ENCODE results near the gene CDC42SE2.
"Not testable (repeated sequence)": the region's sequence is repeated elsewhere in the genome, so short reads cannot be mapped to it uniquely, and the experiment has no call there.

The CDC42SE2 gene

GRCh38 chr5:131299465-131299864 is 35.6 kb downstream of the CDC42SE2 start:
- Histone ChIP-seq H3K27ac (ENCODE audit: low read length) (no peak overlapping the region), H3K36me3 (ENCODE audit: control insufficient read depth in 1 of 2, insufficient read depth in 2 of 2, low read length in 2 of 2) (no peaks in the 10 kb centered on the region), H3K4me1 (ENCODE audit: control insufficient read depth in 1 of 2, insufficient read depth in 2 of 2, low read length in 2 of 2) (no peaks in the 10 kb centered on the region), H3K4me3 (ENCODE audit: low read depth in 1 of 2, low read length in 2 of 2) (no peak overlapping the region), H3K27me3 (ENCODE audit: low read depth, low read length) (no peaks in the 10 kb centered on the region), H3K9me3 (ENCODE audit: control insufficient read depth in 1 of 2, low read length in 2 of 2) (no peaks in the 10 kb centered on the region)

GRCh38 chr5:131302506-131302905 is 38.7 kb downstream of the CDC42SE2 start:
- Histone ChIP-seq H3K9me3 (ENCODE audit: control insufficient read depth in 1 of 2, low read length in 2 of 2) (no peaks in the 10 kb centered on the region), H3K4me3 (ENCODE audit: low read depth in 1 of 2, low read length in 2 of 2) (no peak overlapping the region), H3K27ac (ENCODE audit: low read length) (no peak overlapping the region), H3K36me3 (ENCODE audit: control insufficient read depth in 1 of 2, insufficient read depth in 2 of 2, low read length in 2 of 2) (no peaks in the 10 kb centered on the region), H3K4me1 (ENCODE audit: control insufficient read depth in 1 of 2, insufficient read depth in 2 of 2, low read length in 2 of 2) (no peaks in the 10 kb centered on the region), H3K27me3 (ENCODE audit: low read depth, low read length) (no peaks in the 10 kb centered on the region)

GRCh38 chr5:131303537-131303936 is 39.7 kb downstream of the CDC42SE2 start:
- no peak overlapping the region for H3K4me3 ChIP-seq (ENCODE audit: low read depth in 1 of 2, low read length in 2 of 2)
- H3K4me1 ChIP-seq (ENCODE audit: control insufficient read depth in 1 of 2, insufficient read depth in 2 of 2, low read length in 2 of 2) = no peaks in the 10 kb centered on the region

GRCh38 chr5:131304414-131304813 is 40.6 kb downstream of the CDC42SE2 start:
- Histone ChIP-seq H3K27ac (ENCODE audit: low read length) (no peak overlapping the region), H3K36me3 (ENCODE audit: control insufficient read depth in 1 of 2, insufficient read depth in 2 of 2, low read length in 2 of 2) (no peaks in the 10 kb centered on the region)

More at GRCh38 chr5:131303537-131303936, 39.7 kb downstream of the CDC42SE2 start:
- Histone ChIP-seq H3K9me3 (ENCODE audit: control insufficient read depth in 1 of 2, low read length in 2 of 2) (no peaks in the 10 kb centered on the region), H3K36me3 (ENCODE audit: control insufficient read depth in 1 of 2, insufficient read depth in 2 of 2, low read length in 2 of 2) (no peaks in the 10 kb centered on the region), H3K27ac (ENCODE audit: low read length) (no peak overlapping the region), H3K27me3 (ENCODE audit: low read depth, low read length) (no peaks in the 10 kb centered on the region)

GRCh38 chr5:131305138-131305689 is 41.4 kb downstream of the CDC42SE2 start:
- H3K27me3 ChIP-seq (ENCODE audit: low read depth, low read length) = no peaks in the 10 kb centered on the region
- H3K4me1 ChIP-seq (ENCODE audit: control insufficient read depth in 1 of 2, insufficient read depth in 2 of 2, low read length in 2 of 2) = no peaks in the 10 kb centered on the region
- no peak overlapping the region for H3K27ac ChIP-seq (ENCODE audit: low read length)
- no peak overlapping the region for H3K4me3 ChIP-seq (ENCODE audit: low read depth in 1 of 2, low read length in 2 of 2)
- no peaks in the 10 kb centered on the region for H3K36me3 ChIP-seq (ENCODE audit: control insufficient read depth in 1 of 2, insufficient read depth in 2 of 2, low read length in 2 of 2)
- H3K9me3 ChIP-seq (ENCODE audit: control insufficient read depth in 1 of 2, low read length in 2 of 2) = no peaks in the 10 kb centered on the region

More at GRCh38 chr5:131304414-131304813, 40.6 kb downstream of the CDC42SE2 start:
- no peaks in the 10 kb centered on the region for H3K9me3 ChIP-seq (ENCODE audit: control insufficient read depth in 1 of 2, low read length in 2 of 2)
- no peak overlapping the region for H3K4me3 ChIP-seq (ENCODE audit: low read depth in 1 of 2, low read length in 2 of 2)
- no peaks in the 10 kb centered on the region for H3K4me1 ChIP-seq (ENCODE audit: control insufficient read depth in 1 of 2, insufficient read depth in 2 of 2, low read length in 2 of 2)
- H3K27me3 ChIP-seq (ENCODE audit: low read depth, low read length) = no peaks in the 10 kb centered on the region

- no peaks in the 10 kb centered on the region for H3K27me3 ChIP-seq (ENCODE audit: low read depth, low read length)
- no peaks in the 10 kb centered on the region for H3K4me1 ChIP-seq (ENCODE audit: control insufficient read depth in 1 of 2, insufficient read depth in 2 of 2, low read length in 2 of 2)
- no peaks in the 10 kb centered on the region for H3K9me3 ChIP-seq (ENCODE audit: control insufficient read depth in 1 of 2, low read length in 2 of 2)
- H3K27ac ChIP-seq (ENCODE audit: low read length) = no peak overlapping the region
- H3K4me3 ChIP-seq (ENCODE audit: low read depth in 1 of 2, low read length in 2 of 2) = no peak overlapping the region
- no peaks in the 10 kb centered on the region for H3K36me3 ChIP-seq (ENCODE audit: control insufficient read depth in 1 of 2, insufficient read depth in 2 of 2, low read length in 2 of 2)
These were observed 42.1 kb downstream of the CDC42SE2 start for GRCh38 chr5:131305906-131306305.

- H3K4me3 ChIP-seq (ENCODE audit: low read depth in 1 of 2, low read length in 2 of 2); H3K9me3 ChIP-seq (ENCODE audit: control insufficient read depth in 1 of 2, low read length in 2 of 2); H3K4me1 ChIP-seq (ENCODE audit: control insufficient read depth in 1 of 2, insufficient read depth in 2 of 2, low read length in 2 of 2); H3K36me3 ChIP-seq (ENCODE audit: control insufficient read depth in 1 of 2, insufficient read depth in 2 of 2, low read length in 2 of 2); H3K27ac ChIP-seq (ENCODE audit: low read length); H3K27me3 ChIP-seq (ENCODE audit: low read depth, low read length): not testable (repeated sequence)
These were observed 48.5 kb downstream of the CDC42SE2 start for GRCh38 chr5:131312235-131312772.

- H3K4me3 ChIP-seq (ENCODE audit: low read depth in 1 of 2, low read length in 2 of 2) = no peak overlapping the region
- no peaks in the 10 kb centered on the region for H3K27me3 ChIP-seq (ENCODE audit: low read depth, low read length)
These were observed 52.2 kb downstream of the CDC42SE2 start for GRCh38 chr5:131316026-131316425.

GRCh38 chr5:131316822-131317221 is 53.0 kb downstream of the CDC42SE2 start:
- Histone ChIP-seq H3K36me3 (ENCODE audit: control insufficient read depth in 1 of 2, insufficient read depth in 2 of 2, low read length in 2 of 2) (no peaks in the 10 kb centered on the region), H3K27ac (ENCODE audit: low read length) (no peak overlapping the region), H3K4me1 (ENCODE audit: control insufficient read depth in 1 of 2, insufficient read depth in 2 of 2, low read length in 2 of 2) (peaks cover 0 to 3% of the 10 kb centered on the region in 2 donors), H3K9me3 (ENCODE audit: control insufficient read depth in 1 of 2, low read length in 2 of 2) (no peaks in the 10 kb centered on the region), H3K27me3 (ENCODE audit: low read depth, low read length) (no peaks in the 10 kb centered on the region), H3K4me3 (ENCODE audit: low read depth in 1 of 2, low read length in 2 of 2) (no peak overlapping the region)

More at GRCh38 chr5:131316026-131316425, 52.2 kb downstream of the CDC42SE2 start:
- H3K9me3 ChIP-seq (ENCODE audit: control insufficient read depth in 1 of 2, low read length in 2 of 2) = no peaks in the 10 kb centered on the region
- H3K36me3 ChIP-seq (ENCODE audit: control insufficient read depth in 1 of 2, insufficient read depth in 2 of 2, low read length in 2 of 2) = no peaks in the 10 kb centered on the region
- H3K4me1 ChIP-seq (ENCODE audit: control insufficient read depth in 1 of 2, insufficient read depth in 2 of 2, low read length in 2 of 2) = peaks cover 0 to 3% of the 10 kb centered on the region in 2 donors
- H3K27ac ChIP-seq (ENCODE audit: low read length) = no peak overlapping the region

GRCh38 chr5:131318455-131318854 is 54.6 kb downstream of the CDC42SE2 start:
- Histone ChIP-seq H3K27me3 (ENCODE audit: low read depth, low read length) (no peaks in the 10 kb centered on the region), H3K36me3 (ENCODE audit: control insufficient read depth in 1 of 2, insufficient read depth in 2 of 2, low read length in 2 of 2) (no peaks in the 10 kb centered on the region), H3K4me1 (ENCODE audit: control insufficient read depth in 1 of 2, insufficient read depth in 2 of 2, low read length in 2 of 2) (peaks cover 0 to 3% of the 10 kb centered on the region in 2 donors), H3K4me3 (ENCODE audit: low read depth in 1 of 2, low read length in 2 of 2) (no peak overlapping the region), H3K9me3 (ENCODE audit: control insufficient read depth in 1 of 2, low read length in 2 of 2) (no peaks in the 10 kb centered on the region), H3K27ac (ENCODE audit: low read length) (no peak overlapping the region)

GRCh38 chr5:131321066-131321465 is 57.2 kb downstream of the CDC42SE2 start:
- Histone ChIP-seq H3K9me3 (ENCODE audit: control insufficient read depth in 1 of 2, low read length in 2 of 2) (no peaks in the 10 kb centered on the region), H3K4me3 (ENCODE audit: low read depth in 1 of 2, low read length in 2 of 2) (no peak overlapping the region), H3K27me3 (ENCODE audit: low read depth, low read length) (no peaks in the 10 kb centered on the region), H3K4me1 (ENCODE audit: control insufficient read depth in 1 of 2, insufficient read depth in 2 of 2, low read length in 2 of 2) (peaks cover 0 to 8% of the 10 kb centered on the region in 2 donors), H3K36me3 (ENCODE audit: control insufficient read depth in 1 of 2, insufficient read depth in 2 of 2, low read length in 2 of 2) (no peaks in the 10 kb centered on the region), H3K27ac (ENCODE audit: low read length) (no peak overlapping the region)

GRCh38 chr5:131322926-131323325 is 59.1 kb downstream of the CDC42SE2 start:
- no peaks in the 10 kb centered on the region for H3K36me3 ChIP-seq (ENCODE audit: control insufficient read depth in 1 of 2, insufficient read depth in 2 of 2, low read length in 2 of 2)
- H3K27ac ChIP-seq (ENCODE audit: low read length) = no peak overlapping the region
- H3K27me3 ChIP-seq (ENCODE audit: low read depth, low read length) = no peaks in the 10 kb centered on the region
- no peaks in the 10 kb centered on the region for H3K9me3 ChIP-seq (ENCODE audit: control insufficient read depth in 1 of 2, low read length in 2 of 2)
- H3K4me3 ChIP-seq (ENCODE audit: low read depth in 1 of 2, low read length in 2 of 2) = no peak overlapping the region
- peaks cover 0 to 8% of the 10 kb centered on the region in 2 donors for H3K4me1 ChIP-seq (ENCODE audit: control insufficient read depth in 1 of 2, insufficient read depth in 2 of 2, low read length in 2 of 2)
